Activated T-helper 1 cell treated with anti-CD3 and anti-CD28 coated beads, Interleukin-12 subunit alpha, Interleukin-12 subunit beta, Interleukin-2, Interleukin-4 antibody, amounts not matched to agents 30 ng/mL and 10 ng/mL and 1 ng/mL, durations not matched to agents 14 hours and 24 hours and 36 hours (primary cell): ENCODE measurements around the gene NME7. TPM values are rescaled to one million over a fixed set of nuclear protein-coding genes. Genes with fewer than 3 reads are reported as not detected.

Experiments
- DNase-seq: peaks from one replicate; pipeline ENCODE4 v3.0.0; 2021; ENCODE audit warnings: low spot score
- H3K27ac Mint-ChIP-seq: one replicate; pipeline ENCODE4 v1.8.0; 2021; ENCODE audit warnings: mild to moderate bottlenecking, mixed read lengths
- H3K27me3 Mint-ChIP-seq: one replicate; pipeline ENCODE4 v1.8.0; 2022; ENCODE audit warnings: mild to moderate bottlenecking, moderate library complexity, mixed read lengths; ENCODE audit not compliant: insufficient read depth
- H3K36me3 Mint-ChIP-seq: one replicate; pipeline ENCODE4 v1.8.0; 2021; ENCODE audit warnings: low read depth, mixed read lengths
- H3K4me1 Mint-ChIP-seq: one replicate; pipeline ENCODE4 v1.8.0; 2021; ENCODE audit warnings: low read depth, mixed read lengths
- H3K4me3 Mint-ChIP-seq: one replicate; pipeline ENCODE4 v1.8.0; 2021; ENCODE audit warnings: mild to moderate bottlenecking, moderate library complexity, mixed read lengths
- H3K9me3 Mint-ChIP-seq: one replicate; pipeline ENCODE4 v1.8.0; 2021; ENCODE audit warnings: mixed read lengths
- intact Hi-C: fragments of 100-400 bp; cut with micrococcal nuclease; formaldehyde crosslinking; loops from one replicate; pipeline ENCODE4 v1.15.1; 2024
- total RNA-seq: library from RNA; stranded (reverse); gene quantifications from 2 replicates; pipeline ENCODE4 v1.2.3, GENCODE V29; 2022

NME7 gene
- total RNA-seq, 1 donor from 2014 or later = 13.9 TPM

DNA sequence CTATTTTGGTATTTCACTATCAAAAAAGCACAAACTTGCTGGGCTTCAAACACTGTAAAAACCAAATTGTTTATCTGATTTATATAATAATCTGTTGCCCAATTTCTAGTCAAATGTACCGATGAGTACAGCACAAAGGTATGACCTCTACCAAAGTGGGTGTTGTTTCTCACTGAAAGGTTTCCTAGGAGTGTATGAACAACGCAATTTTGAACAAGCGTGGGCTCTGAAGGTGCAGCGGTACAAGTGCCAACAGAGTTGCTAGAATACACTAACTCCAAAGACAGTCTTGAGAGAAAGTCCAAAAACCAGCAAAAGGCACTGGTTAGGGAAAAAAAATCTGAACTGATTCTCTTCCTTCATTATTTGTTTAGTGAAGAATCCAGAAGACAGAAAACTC lies 130.7 kb downstream of the NME7 start:
- DNase-seq = no peak
- peaks cover 1% of the 10 kb centered on the region for H3K27me3 Mint-ChIP-seq
- H3K4me3 Mint-ChIP-seq = no peak overlapping the region
- no peak overlapping the region for H3K27ac Mint-ChIP-seq
- H3K4me1 Mint-ChIP-seq = no peaks in the 10 kb centered on the region
- intact Hi-C loops = loop anchor here (10.0 kb wide), 1 partner anchor 802 kb away; no protein-coding TSS in a partner anchor
- no peaks in the 10 kb centered on the region for H3K36me3 Mint-ChIP-seq
- H3K9me3 Mint-ChIP-seq = no peaks in the 10 kb centered on the region

DNA sequence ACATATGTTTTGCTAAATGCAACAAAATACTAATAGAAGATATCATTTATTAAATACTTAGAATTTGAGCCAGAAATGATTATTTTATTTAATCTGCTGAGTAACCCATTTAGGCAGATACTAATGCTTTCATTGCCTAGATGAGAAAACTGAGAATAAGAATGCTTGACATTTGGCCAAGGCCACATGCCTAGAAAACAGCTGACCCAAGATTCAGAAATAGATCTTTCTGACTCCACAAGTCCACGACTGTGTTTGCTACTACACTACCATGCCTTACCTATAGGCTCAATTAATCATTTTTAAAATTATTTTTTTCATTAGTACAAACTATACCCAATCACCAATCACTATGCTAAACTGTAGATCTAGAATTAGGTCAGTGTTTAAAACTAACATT lies 131.5 kb downstream of the NME7 start:
- Mint-ChIP-seq H3K27ac (no peak overlapping the region), H3K4me1 (no peaks in the 10 kb centered on the region), H3K27me3 (peaks cover 1% of the 10 kb centered on the region), H3K9me3 (no peaks in the 10 kb centered on the region), H3K36me3 (no peaks in the 10 kb centered on the region), H3K4me3 (no peak overlapping the region)
- intact Hi-C loops = loop anchor here (10.0 kb wide), 1 partner anchor 801 kb away; no protein-coding TSS in a partner anchor
- DNase-seq = no peak

DNA sequence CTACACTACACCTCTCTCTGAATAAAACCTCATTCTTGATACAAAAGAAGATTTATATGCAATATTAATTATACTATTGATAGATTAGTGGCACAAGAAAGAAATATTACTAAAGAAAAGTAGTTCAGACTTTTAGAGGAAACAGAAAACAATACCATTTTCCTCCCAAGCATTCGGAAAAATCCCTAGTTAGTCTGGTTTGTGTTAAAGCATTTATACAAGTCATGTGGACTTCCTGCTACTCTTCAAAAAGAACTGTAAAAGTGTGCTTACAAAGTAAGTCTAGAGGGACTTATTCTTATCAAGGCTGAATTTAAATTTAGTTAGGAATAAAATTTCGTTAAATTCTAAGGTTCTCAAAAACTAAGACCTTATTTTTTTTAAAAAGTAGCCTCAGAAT lies 132.0 kb downstream of the NME7 start:
- H3K27me3 Mint-ChIP-seq = peaks cover 1% of the 10 kb centered on the region
- no peak overlapping the region for H3K27ac Mint-ChIP-seq
- intact Hi-C loops = loop anchor here (10.0 kb wide), 1 partner anchor 801 kb away; no protein-coding TSS in a partner anchor
- no peaks in the 10 kb centered on the region for H3K4me1 Mint-ChIP-seq
- no peaks in the 10 kb centered on the region for H3K9me3 Mint-ChIP-seq
- DNase-seq = no peak
- no peaks in the 10 kb centered on the region for H3K36me3 Mint-ChIP-seq
- H3K4me3 Mint-ChIP-seq = no peak overlapping the region

DNA sequence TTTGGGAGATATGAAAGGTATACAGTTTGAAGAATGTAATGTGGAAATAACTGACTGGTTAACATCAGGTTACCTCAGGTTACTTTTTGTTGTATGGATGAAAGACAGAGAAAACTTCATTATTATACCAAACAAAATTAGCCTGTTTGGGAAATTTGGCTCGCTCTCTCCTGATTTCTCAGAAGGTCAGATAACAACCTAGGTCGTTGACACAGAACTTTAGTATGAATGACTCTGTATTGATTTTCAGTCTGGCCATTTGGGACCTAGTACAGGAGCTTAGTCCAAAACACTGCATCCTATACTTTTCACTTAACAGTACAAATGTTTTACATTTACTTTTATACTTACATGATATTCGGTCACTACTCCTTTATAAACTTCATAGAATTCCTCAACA lies 132.8 kb downstream of the NME7 start:
- Mint-ChIP-seq H3K36me3 (no peaks in the 10 kb centered on the region), H3K27ac (no peak overlapping the region), H3K4me3 (no peak overlapping the region), H3K27me3 (peaks cover 1% of the 10 kb centered on the region), H3K9me3 (no peaks in the 10 kb centered on the region), H3K4me1 (no peaks in the 10 kb centered on the region)
- DNase-seq = no peak
- intact Hi-C loops = loop anchor here (10.0 kb wide), 1 partner anchor 800 kb away; no protein-coding TSS in a partner anchor

DNA sequence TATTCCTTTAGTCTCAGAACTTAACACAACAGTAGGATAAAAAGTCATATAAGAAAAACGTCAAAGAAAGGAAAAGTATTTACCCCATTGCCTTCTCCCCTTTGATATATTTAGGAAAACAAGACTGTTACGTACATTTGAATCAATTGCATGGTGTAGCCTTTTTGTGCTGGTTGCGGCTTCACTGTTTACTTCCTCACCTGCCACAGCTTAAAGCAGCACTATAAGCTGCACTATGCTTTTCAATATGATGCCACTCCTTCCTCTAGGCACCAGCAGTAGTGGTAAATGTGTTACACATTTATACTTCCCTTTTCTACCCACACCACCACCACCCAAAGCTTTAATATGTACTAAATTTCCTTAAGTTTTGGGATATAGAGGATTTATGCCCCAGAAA lies 150.0 kb downstream of the NME7 start:
- Mint-ChIP-seq H3K27me3 (no peaks in the 10 kb centered on the region), H3K27ac (no peak overlapping the region), H3K36me3 (no peaks in the 10 kb centered on the region), H3K4me3 (no peak overlapping the region), H3K4me1 (no peaks in the 10 kb centered on the region), H3K9me3 (no peaks in the 10 kb centered on the region)
- DNase-seq = no peak
- intact Hi-C loops = no loop called here

DNA sequence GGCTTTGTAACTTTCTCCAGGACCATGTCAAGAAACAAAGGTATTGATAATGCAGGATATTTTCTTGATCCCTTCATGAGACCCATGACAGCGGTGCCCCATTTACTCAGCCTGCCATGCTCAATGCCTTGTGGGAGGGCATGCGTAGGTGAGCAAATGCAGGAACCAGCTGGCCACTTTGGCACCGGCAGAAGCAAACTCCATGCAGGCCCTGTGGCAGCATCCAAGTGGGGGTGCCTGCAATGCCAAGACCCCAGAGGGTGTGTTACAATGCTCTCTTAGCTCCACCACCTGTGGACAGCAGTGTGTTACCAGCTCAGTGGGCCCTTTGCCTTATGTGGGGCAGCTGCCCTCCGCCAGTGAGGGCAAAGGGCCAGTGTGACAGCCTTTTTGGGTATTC lies 153.0 kb downstream of the NME7 start:
- Mint-ChIP-seq H3K36me3 (no peaks in the 10 kb centered on the region), H3K9me3 (no peaks in the 10 kb centered on the region), H3K4me3 (no peak overlapping the region), H3K27me3 (no peaks in the 10 kb centered on the region), H3K4me1 (no peaks in the 10 kb centered on the region), H3K27ac (no peak overlapping the region)
- DNase-seq = no peak
- intact Hi-C loops = no loop called here

DNA sequence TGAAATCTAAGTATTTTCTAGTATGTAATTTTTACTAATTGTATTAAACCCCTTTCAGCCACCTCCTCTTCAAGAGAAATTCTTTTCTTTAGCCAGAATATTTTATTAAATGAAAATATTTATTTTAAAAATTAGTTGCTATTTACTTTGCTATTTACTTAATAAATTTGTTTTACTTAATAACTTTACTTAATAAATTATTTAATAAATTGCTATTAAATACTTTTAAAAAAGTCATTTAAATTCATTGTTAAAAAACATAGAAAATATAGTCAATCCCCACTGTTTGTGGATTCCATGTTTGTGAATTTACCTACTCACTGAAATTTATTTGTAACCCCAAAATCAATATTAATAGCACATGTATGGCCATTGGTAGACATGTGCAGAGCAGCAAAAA lies 155.5 kb downstream of the NME7 start:
- DNase-seq = no peak
- Mint-ChIP-seq H3K27me3 (no peaks in the 10 kb centered on the region), H3K4me3 (no peak overlapping the region), H3K4me1 (no peaks in the 10 kb centered on the region), H3K36me3 (no peaks in the 10 kb centered on the region), H3K9me3 (no peaks in the 10 kb centered on the region), H3K27ac (no peak overlapping the region)
- intact Hi-C loops = no loop called here

DNA sequence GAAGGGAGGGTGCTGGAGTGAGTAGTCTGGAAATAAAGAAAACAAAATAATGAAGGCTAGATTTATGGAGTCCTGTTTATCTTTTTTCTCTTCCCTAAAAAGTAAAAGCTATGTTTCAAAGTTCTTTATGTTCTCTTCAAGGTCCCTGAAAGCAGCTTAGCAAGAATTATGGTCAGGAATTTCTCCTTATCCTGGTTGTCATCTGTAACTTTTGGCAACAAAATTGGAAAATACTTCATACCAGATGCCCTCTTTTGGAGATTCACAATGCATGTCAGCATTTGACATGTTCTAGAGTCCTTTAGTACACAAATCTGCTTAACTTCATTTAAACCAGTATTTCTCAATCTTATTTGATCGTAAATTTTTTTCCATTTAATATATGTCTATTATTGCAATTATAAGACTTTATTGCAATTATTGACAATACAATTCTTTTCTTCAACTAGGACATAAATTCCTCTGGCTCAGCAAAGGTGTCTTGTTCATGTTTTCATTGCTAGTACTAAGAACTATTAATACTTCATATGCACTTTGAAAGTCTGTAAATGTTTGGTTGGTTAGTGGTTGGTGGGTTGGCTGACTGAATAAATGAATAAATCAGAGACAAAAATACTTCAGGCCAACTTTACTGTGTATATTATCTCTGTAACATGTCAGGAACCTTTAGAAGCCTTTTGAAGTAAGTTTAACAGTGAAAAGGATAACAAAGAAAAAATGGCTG lies 159.6 kb downstream of the NME7 start:
- intact Hi-C loops = no loop called here
- H3K27ac Mint-ChIP-seq = no peak overlapping the region
- H3K9me3 Mint-ChIP-seq = no peaks in the 10 kb centered on the region
- H3K4me1 Mint-ChIP-seq = no peaks in the 10 kb centered on the region
- no peaks in the 10 kb centered on the region for H3K36me3 Mint-ChIP-seq
- DNase-seq = no peak
- no peak overlapping the region for H3K4me3 Mint-ChIP-seq
- H3K27me3 Mint-ChIP-seq = no peaks in the 10 kb centered on the region

DNA sequence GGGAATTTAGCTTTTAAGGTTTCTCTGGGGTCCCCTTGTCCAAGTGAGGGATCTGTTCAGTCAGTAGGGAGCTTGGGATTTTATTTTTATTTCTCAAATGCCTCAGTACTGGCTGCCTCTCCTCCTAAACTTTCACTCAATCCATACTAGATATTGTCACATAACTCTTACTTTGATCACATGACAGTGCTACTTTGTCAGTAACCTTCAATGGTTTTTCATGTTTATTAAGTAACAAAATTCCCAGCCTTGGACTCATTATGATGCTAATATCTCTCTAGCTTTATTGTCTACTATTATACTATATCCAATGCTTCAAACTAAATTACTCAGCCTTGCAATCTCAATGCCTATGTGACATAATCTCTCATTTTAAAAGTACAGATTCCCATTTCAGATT lies 163.4 kb downstream of the NME7 start:
- Mint-ChIP-seq H3K9me3 (no peaks in the 10 kb centered on the region), H3K4me3 (no peak overlapping the region), H3K4me1 (no peaks in the 10 kb centered on the region), H3K27me3 (no peaks in the 10 kb centered on the region), H3K36me3 (no peaks in the 10 kb centered on the region), H3K27ac (no peak overlapping the region)
- intact Hi-C loops = no loop called here
- no peak for DNase-seq

DNA sequence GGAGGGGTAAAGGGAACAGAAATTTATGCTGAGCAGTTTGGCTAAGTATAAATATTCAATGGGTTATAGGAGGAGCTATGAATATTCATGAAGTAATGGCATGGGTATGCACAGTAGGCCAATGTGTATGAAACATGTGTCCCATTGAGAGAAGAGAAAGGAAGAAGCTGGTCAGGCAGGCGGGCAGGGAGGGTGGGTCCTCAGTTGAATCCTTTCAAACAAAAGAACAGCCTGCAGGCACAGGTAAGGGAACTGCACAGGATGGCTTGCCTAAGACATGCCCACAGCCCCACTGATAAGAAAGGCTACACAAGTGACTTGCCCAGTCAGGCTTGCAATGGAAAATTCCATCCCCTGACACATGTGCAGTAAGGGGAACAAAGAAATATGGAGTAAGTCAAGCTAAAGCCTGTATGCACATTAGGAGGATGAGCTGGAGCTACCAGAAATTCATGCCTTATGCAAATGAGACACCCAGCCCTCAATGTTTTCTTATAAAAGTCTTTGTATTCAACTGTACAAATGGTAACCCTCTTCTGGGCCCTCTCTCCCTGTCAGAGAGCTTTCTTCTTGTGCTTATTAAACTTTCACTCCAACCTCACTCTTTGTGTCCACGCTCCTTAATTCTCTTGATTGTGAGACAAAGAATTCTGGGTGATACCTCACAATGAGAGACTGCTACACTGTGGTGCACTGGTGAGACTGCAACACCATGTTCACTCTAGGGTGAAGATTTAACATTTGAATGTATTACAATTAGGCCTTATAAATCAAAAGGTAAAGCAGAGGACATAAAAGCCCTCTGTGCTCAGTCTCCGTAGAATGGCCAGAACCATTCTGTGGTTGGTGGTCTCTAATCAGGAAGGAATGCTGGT lies 164.6 kb downstream of the NME7 start:
- Mint-ChIP-seq H3K27me3 (no peaks in the 10 kb centered on the region), H3K36me3 (no peaks in the 10 kb centered on the region), H3K4me1 (no peaks in the 10 kb centered on the region), H3K9me3 (no peaks in the 10 kb centered on the region), H3K4me3 (no peak overlapping the region), H3K27ac (no peak overlapping the region)
- intact Hi-C loops = no loop called here
- DNase-seq = no peak

DNA sequence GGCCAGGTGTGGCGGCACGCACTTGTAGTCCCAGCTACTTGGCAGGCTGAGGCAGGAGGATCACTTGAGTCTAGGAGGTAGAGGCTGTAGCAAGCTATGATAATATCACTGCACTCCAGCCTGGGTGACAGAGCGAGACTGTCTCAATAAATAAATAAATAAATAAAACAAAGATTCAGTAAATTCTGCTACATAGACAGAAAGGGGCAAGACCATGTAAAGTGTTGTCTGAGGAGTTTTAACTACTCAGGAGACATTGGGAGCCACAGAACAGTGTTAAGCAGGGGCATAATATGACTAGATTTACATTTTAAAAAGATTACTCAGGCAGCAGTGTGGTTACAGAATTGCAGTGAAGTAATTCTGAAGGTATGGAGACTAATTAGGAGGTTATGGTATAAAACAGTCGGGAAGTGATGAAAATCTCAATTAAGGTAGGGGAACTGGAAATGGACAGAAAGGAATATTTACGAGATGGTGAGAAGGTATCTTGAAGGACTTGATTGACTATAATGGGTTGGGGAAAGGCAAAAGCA lies 166.4 kb downstream of the NME7 start:
- DNase-seq = no peak
- intact Hi-C loops = no loop called here
- Mint-ChIP-seq H3K36me3 (no peaks in the 10 kb centered on the region), H3K9me3 (peaks cover 4% of the 10 kb centered on the region), H3K4me1 (no peaks in the 10 kb centered on the region), H3K27ac (no peak overlapping the region), H3K27me3 (no peaks in the 10 kb centered on the region), H3K4me3 (no peak overlapping the region)

DNA sequence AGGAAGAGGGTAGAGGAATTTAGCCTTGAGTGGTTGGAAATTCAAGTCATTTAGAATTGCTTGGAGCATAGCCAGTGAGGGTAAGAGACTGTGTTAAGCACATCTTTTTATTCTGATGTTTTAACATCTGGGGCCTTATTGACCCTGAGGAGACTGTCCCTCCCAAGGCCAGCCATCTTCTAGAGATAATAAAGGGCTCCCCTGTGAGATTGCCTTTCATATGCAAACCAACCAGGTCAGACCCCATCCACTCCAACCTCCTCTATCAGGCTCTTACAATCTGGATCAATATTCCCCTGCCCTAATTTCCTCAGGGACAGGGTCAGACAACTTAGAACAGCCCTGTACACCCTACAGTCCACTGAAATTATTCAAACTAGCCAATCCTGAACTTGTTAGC lies 167.3 kb downstream of the NME7 start:
- intact Hi-C loops = no loop called here
- no peak for DNase-seq
- H3K27me3 Mint-ChIP-seq = no peaks in the 10 kb centered on the region
- H3K9me3 Mint-ChIP-seq = peaks cover 4% of the 10 kb centered on the region
- no peaks in the 10 kb centered on the region for H3K4me1 Mint-ChIP-seq
- no peak overlapping the region for H3K27ac Mint-ChIP-seq
- no peaks in the 10 kb centered on the region for H3K36me3 Mint-ChIP-seq
- H3K4me3 Mint-ChIP-seq = no peak overlapping the region

DNA sequence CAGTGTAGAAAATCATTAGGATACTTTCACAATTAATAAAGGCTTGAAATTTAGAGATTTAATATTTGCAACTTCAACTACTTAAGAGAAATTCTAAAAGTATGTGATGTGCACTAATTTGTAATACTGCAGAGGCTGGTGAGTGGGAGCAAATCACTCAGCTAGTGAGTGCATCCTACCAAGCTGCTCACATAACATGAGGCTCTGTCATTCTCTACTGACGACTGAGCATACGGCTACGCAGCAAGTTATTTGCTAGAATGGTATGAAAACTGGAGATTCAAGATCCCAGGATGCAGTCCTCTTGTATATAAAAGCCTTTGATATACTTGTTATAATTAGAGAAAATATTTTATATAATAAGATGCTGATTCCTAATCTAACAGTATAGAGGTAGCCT lies 171.0 kb downstream of the NME7 start:
- Mint-ChIP-seq H3K9me3 (peaks cover 4% of the 10 kb centered on the region), H3K4me1 (no peaks in the 10 kb centered on the region), H3K4me3 (no peak overlapping the region), H3K27me3 (no peaks in the 10 kb centered on the region), H3K27ac (no peak overlapping the region), H3K36me3 (no peaks in the 10 kb centered on the region)
- intact Hi-C loops = no loop called here
- no peak for DNase-seq
